NCI-H1417 (cell line): Measurements from ENCODE around the gene NMD3.
A peak's percentile ranks its signal among the peaks of the same experiment; 100 is the strongest.
"Not testable (repeated sequence)": the region's sequence is repeated elsewhere in the genome, so short reads cannot be mapped to it uniquely, and the experiment has no call there.

ENCODE experiments used
- DNase-seq, 3 experiments: peaks; one replicate each; lab custom pipeline; 2025; lab: John Stamatoyannopoulos, UW

The NMD3 gene

DNA sequence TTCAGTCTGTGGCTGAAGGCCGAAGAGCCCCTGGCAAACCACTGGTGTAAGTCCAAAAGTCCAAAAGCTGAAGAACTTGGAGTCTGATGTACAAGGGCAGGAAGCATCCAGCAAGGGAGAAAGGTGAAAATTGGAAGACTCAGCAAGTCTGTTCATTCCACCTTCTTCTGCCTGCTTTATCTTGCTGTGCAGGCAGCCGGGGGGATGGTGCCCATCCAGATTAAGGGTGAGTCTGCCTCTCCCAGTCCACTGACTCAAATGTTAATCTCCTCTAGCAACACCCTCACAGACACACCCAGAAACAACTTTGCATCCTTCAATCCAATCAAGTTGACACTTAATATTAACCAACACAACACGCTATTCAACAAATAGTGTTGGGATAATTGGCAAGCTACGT, 61.3 kb downstream of the NMD3 start:
- not testable (repeated sequence) for DNase-seq

DNA sequence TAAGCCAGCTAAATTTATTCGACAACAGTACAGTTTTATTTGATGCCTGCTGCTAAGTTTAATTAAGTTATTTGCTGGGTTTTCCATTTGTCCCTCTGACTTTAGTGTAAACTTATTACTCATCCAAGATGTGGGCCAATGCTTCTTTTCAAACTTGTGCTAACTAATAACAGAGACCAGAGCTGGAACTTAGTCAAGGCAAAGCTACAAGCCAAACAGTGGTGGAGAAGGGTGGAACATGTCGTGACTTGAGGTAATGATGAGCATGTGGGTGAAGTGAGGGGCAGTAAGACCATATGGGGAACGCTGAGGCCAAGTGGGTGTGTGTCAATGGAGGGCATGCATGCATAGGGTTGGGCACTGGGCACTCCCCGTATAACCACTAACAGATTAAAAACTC, 63.9 kb downstream of the NMD3 start:
- no peak for DNase-seq

DNA sequence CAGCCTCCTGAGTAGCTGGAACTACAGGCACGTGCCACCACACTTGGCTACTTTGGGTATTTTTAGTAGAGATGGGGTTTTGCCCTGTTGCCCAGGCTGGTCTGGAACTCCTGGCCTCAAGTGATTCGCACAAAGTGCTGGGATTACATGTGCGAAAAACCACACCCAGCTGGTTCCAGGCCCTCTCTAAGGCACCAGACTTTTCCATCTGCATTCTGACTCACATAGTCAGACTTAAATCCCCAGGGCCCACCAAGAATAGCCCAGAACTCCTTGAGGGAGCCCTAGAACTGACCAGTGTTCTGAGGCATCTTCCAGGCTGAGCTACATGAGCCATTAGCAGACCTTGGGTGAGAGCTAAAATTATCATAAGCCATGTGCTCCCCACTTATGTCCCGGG, 68.1 kb downstream of the NMD3 start:
- no peak for DNase-seq

DNA sequence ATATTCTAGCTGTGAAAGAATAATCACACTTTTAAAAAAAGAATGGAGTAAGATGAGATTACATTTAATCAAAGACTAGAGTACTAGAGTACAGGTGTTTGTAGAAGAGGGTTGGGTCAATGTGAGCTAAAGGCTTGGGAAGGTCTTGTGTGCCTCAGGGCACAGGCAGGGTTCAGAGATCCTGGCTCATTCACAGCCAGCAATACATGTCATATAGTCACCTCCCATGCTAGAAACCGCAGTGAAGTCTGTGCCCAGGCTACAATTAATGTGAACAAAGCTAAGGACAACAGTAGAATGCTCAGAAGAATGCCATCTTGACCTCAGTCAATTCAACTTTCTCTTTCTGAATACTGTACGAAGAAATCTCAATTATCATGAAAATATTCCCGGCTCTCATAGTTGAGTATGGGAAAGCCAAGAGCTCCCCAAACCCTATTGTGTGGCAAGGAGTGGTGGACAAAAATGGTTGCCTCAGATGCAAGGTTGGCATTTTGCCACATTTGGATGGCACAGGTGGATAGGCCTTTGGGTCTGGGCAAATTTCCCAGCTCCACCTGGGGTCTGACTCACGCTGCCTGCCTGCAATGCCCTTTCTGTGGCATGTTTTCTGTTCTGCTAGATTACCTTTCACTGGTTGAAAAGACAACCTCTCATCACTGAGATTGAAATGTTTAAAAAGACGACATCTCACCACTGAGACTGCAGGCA, 70.2 kb downstream of the NMD3 start:
- DNase-seq = peak in 1 of 3 experiments; percentile 21

DNA sequence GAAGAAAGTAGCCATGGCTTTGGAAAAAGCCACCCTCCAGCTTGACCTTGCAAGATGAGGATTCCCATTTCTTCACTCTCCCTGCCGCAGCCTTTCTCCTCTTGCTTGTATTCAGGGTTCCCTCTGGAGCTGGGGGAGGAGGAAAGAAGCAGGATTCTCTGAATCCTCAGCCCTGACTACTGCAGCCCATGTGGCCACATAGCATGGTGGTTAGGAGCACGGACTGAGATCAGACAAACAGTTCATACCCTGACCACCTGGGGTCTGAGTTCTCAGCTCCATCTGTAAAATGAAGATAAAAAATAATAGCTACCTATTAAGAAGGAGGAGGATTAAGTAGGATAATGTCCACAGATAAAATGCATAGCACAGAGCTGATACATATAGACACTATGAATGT, 72.3 kb downstream of the NMD3 start:
- no peak for DNase-seq

DNA sequence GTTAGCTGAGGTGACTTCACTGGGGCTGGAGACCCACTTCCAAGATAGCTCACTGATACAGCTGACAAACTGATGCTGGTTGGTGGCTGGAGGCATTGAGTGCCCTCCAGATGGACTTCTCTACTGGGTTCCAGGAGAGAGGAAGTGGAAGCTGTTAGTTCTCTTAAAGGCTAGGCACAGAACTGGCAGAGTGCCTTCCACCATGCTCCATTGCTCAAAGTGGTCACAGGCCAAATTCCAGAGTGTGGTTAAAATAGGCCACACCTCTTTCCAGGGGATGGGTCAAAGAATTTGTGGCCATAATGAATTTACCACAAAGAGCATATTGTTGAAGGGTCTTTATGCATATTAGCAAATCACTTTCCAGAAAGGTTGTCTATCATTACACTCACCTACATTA, 74.2 kb downstream of the NMD3 start:
- no peak for DNase-seq

DNA sequence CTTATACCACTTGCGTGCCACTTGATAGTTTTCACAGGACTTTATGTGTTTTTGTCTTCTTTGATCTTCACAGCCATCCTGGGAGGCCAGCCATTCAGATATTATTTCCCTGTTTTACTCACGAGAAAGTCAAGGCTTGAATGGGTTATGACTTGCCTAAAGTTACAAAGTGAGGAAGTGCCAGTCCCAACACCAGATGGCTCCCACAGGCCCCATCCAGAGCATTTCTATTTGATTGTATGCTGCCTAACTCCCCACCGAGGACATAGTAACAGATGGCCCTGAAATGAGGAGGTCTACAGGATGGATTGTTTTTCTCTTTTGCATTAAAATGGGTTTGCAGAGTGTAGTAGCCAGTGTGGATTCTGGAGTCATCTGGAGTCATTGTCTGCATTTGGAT, 75.7 kb downstream of the NMD3 start:
- no peak for DNase-seq
